WERI-Rb-1 (cell line): Measurements from ENCODE around the gene TMEM108.

Source experiments
- DNase-seq: peaks from one replicate; pipeline ENCODE4 v3.0.0-alpha.2; 2020
- H3K27ac ChIP-seq: fragments of 250-450 bp; sonication (Bioruptor Pico); 2 replicates; pipeline ENCODE4 v1.5.1; 2020; ENCODE audit warnings: mild to moderate bottlenecking, moderate library complexity
- H3K27me3 ChIP-seq: fragments of 250-450 bp; sonication (Bioruptor Pico); 2 replicates; pipeline ENCODE4 v1.5.1; 2021; ENCODE audit warnings: mild to moderate bottlenecking, low read depth, moderate library complexity; ENCODE audit not compliant: insufficient read depth, severe bottlenecking
- H3K36me3 ChIP-seq: fragments of 250-450 bp; sonication (Bioruptor Pico); 2 replicates; pipeline ENCODE4 v1.5.1; 2020; ENCODE audit warnings: mild to moderate bottlenecking, moderate library complexity
- H3K4me3 ChIP-seq: 2 replicates; pipeline ENCODE4 v1.5.1; 2011; ENCODE audit warnings: low read depth, mild to moderate bottlenecking, control low read depth, low read length
- H3K9me3 ChIP-seq: fragments of 250-450 bp; sonication (Bioruptor Pico); 2 replicates; pipeline ENCODE4 v1.5.1; 2021; ENCODE audit warnings: mild to moderate bottlenecking, moderate library complexity; ENCODE audit not compliant: severe bottlenecking
- TF ChIP-seq, protein P1 (sequence below): IDR thresholded peaks from 2 replicates; pipeline ENCODE4 v1.5.1; 2011; ENCODE audit warnings: low read depth, mild to moderate bottlenecking, control low read depth, inconsistent platforms, low read length

The TMEM108 gene

DNA sequence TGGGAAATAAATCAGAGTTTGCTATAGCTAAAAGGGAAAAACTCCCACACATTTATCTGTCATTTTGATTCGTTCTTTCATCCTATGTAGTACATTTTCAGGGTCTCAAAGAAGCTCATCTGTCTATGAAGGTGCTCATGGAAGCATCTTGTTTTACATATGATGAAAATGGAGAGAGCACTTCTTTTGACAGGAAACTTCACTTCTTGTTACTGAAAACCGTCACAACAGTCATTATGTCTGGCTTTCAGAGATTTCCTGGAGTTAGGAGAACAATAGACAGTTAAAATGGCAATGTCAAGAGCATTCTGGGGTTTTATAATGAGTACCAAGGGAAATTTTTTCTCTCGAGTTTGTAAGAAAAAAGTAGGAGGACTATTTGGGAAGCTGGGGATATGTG, 83.3 kb downstream of the TMEM108 start:
- Histone ChIP-seq H3K27me3 (no peaks in the 10 kb centered on the region), H3K4me3 (no peak overlapping the region), H3K27ac (no peak overlapping the region), H3K36me3 (no peaks in the 10 kb centered on the region), H3K9me3 (no peaks in the 10 kb centered on the region)
- DNase-seq, result no peak
- TF ChIP-seq, protein P1, sequence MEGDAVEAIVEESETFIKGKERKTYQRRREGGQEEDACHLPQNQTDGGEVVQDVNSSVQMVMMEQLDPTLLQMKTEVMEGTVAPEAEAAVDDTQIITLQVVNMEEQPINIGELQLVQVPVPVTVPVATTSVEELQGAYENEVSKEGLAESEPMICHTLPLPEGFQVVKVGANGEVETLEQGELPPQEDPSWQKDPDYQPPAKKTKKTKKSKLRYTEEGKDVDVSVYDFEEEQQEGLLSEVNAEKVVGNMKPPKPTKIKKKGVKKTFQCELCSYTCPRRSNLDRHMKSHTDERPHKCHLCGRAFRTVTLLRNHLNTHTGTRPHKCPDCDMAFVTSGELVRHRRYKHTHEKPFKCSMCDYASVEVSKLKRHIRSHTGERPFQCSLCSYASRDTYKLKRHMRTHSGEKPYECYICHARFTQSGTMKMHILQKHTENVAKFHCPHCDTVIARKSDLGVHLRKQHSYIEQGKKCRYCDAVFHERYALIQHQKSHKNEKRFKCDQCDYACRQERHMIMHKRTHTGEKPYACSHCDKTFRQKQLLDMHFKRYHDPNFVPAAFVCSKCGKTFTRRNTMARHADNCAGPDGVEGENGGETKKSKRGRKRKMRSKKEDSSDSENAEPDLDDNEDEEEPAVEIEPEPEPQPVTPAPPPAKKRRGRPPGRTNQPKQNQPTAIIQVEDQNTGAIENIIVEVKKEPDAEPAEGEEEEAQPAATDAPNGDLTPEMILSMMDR, result no peak

DNA sequence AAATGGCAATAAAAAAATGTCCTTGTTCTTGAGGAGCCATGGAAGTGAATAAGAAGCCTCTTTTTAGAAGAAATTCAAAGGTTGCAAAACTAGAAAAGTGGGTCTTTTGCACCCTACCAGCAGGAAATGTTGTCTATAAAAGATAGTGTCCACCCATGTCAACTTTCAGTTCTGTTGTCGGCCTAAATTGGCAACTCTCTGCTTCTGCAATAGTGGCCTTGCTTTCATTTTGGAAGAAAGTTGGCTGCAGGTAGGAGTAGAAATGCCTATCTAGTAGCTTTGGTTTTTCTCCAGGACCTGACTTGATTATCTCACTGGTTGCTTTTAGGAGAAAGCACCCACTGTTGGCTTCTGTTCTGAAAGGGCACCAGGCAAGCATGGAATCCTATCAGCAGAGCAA, 85.4 kb downstream of the TMEM108 start:
- TF ChIP-seq, protein P1, result no peak
- no peak for DNase-seq
- no peak overlapping the region for H3K4me3 ChIP-seq
- H3K36me3 ChIP-seq, result no peaks in the 10 kb centered on the region
- H3K9me3 ChIP-seq, result no peaks in the 10 kb centered on the region
- no peaks in the 10 kb centered on the region for H3K27me3 ChIP-seq
- no peak overlapping the region for H3K27ac ChIP-seq

DNA sequence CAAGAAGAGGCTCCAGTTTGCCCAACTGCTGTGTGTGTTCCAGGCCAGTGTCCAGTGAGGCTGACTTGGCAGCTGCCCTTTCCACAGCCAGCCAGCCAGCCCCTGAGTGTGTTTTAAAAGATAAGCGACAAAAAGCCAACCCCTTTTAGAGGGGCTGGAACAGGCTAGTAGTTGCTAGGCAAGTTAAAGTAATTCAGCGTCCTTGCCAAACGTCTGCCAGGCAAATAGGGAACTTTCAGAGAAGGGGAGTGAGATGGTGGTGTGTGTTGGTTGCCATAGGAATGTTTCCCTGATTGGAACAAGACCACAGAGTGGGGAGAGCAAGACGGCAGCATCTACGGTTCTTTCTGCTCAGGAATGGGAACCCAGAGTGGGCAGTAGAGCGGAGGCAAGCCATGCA, 86.3 kb downstream of the TMEM108 start:
- H3K27me3 ChIP-seq, result no peaks in the 10 kb centered on the region
- H3K27ac ChIP-seq, result no peak overlapping the region
- H3K9me3 ChIP-seq, result no peaks in the 10 kb centered on the region
- H3K4me3 ChIP-seq, result no peak overlapping the region
- no peak for DNase-seq
- TF ChIP-seq, protein P1, result no peak
- no peaks in the 10 kb centered on the region for H3K36me3 ChIP-seq

DNA sequence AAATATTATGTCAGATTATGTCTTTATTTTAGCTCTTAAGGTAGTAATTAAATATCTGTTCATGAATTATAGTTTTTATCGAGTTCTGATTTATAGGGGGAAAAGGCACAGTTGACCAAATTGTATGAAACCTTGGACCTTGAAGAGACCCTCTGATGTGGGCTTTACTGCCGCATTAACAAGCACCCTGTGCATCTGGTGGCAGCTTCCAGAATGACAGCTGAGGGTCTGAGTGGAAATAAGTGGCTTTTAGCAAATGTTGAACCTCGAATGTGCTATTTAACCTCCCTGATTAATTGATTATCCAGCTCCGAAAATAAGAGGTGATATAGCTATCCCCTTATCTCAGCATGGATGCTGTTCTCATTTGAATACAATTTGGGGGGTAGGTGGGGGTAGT, 87.0 kb downstream of the TMEM108 start:
- no peaks in the 10 kb centered on the region for H3K27me3 ChIP-seq
- H3K36me3 ChIP-seq, result no peaks in the 10 kb centered on the region
- no peak overlapping the region for H3K27ac ChIP-seq
- no peaks in the 10 kb centered on the region for H3K9me3 ChIP-seq
- TF ChIP-seq, protein P1, result no peak
- H3K4me3 ChIP-seq, result no peak overlapping the region
- DNase-seq, result no peak

DNA sequence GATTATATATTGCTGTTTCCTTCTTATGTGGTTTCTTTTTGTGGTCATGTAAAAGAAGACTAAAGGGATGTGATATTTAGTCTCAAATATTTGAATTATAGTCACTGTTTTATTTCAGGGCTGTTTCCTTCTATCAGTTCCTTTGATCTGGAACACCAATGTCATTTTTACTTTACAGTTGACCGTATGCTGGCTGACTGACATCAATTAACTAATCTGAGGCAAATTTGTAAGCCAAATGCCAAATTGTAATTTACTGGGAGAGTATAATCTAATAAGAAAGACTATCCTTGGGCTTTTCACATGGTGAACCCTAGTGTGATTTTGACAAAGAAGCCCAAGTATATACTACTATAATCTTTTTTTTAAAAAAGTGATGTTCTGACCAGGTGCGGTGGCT, 87.6 kb downstream of the TMEM108 start:
- TF ChIP-seq, protein P1, result no peak
- Histone ChIP-seq H3K27me3 (no peaks in the 10 kb centered on the region), H3K9me3 (no peaks in the 10 kb centered on the region), H3K36me3 (no peaks in the 10 kb centered on the region), H3K27ac (no peak overlapping the region), H3K4me3 (no peak overlapping the region)
- DNase-seq, result no peak

DNA sequence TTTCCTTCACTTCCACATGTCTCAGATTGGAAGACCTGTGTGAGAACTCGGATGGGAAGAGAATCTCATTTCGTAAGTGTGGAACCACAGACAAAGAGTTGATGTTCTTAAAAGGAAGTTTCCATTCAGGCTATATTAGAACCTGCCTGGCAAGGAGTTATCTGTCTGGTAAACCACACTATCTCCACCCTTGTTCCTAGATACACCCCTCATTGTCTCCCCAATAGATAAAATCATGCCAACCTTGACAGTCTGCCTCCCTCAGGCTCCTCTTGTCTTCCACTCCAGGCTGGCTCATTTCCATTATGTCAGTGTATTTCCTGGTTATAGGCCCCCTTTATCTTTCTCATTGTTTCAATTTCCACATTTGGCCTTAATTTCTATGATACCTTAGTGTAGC, 89.2 kb downstream of the TMEM108 start:
- no peak for DNase-seq
- Histone ChIP-seq H3K36me3 (no peaks in the 10 kb centered on the region), H3K4me3 (no peak overlapping the region), H3K9me3 (no peaks in the 10 kb centered on the region), H3K27ac (no peak overlapping the region), H3K27me3 (no peaks in the 10 kb centered on the region)
- TF ChIP-seq, protein P1, result no peak
